ENCODE measurements around the gene SP3. TPM values are rescaled to one million over a fixed set of nuclear protein-coding genes. Genes with fewer than 3 reads are reported as not detected.

SP3 gene
- total RNA-seq, 2 experiments from 2014 or later = 115 to 150 TPM

GRCh38 chr2:173952267-173953046 lies 12.7 kb downstream of the SP3 start:
- H3K4me2 ChIP-seq (ENCODE audit: low read length) = peak overlapping the region; percentile 41
- H3K36me3 ChIP-seq (ENCODE audit: insufficient read depth, low read length) = peaks cover 100% of the 10 kb centered on the region
- TF ChIP-seq CTCF (conservative IDR thresholded peaks at IDR 0.05; ENCODE audit: low read length) (peak; percentile 67), EZH2phosphoT487 (IDR thresholded peaks at IDR 0.05; ENCODE audit: borderline replicate concordance, low read depth, low read length) (no peak)

GRCh38 chr2:173948842-173949241 lies 16.3 kb downstream of the SP3 start:
- intact Hi-C loops (cut with micrococcal nuclease; ENCODE audit: unreplicated experiment) = no loop called here
- Histone ChIP-seq H2AFZ (ENCODE audit: low read length) (no peak overlapping the region), H4K20me1 (ENCODE audit: insufficient read depth, low read length) (peaks cover 59% of the 10 kb centered on the region), H3K4me1 (ENCODE audit: insufficient read depth, low read length, poor library complexity, severe bottlenecking) (peaks cover 31% of the 10 kb centered on the region), H3K4me3 (ENCODE audit: low read depth, low read length, poor library complexity, severe bottlenecking) (no peak overlapping the region), H3K79me2 (ENCODE audit: insufficient read depth, low read depth, low read length) (peaks cover 100% of the 10 kb centered on the region), H3K36me3 (ENCODE audit: insufficient read depth, low read length) (peaks cover 94% of the 10 kb centered on the region), H3K9me3 (ENCODE audit: low read length) (peaks cover 24% of the 10 kb centered on the region; the same call in 1 of the 2 replicates), H3K27ac (ENCODE audit: low read depth, low read length, poor library complexity, severe bottlenecking) (no peak overlapping the region), H3K4me2 (ENCODE audit: low read length) (no peak overlapping the region), H3K9me2 (ENCODE audit: insufficient read depth, low read length) (no peaks in the 10 kb centered on the region)
- BruUV-seq (replicated peaks) = no TSS peak
- POLR2A ChIA-PET = interaction anchor here (0.6 to 1.8 kb wide), 2 partner anchors 10 to 591 kb away, joined by 3 to 7 read pairs; no protein-coding TSS in a partner anchor
- no peak for DNase-seq (ENCODE audit: low spot score)
- no peak for TF ChIP-seq EZH2phosphoT487 (IDR thresholded peaks at IDR 0.05; ENCODE audit: borderline replicate concordance, low read depth, low read length)
- TF ChIP-seq CTCF (conservative IDR thresholded peaks at IDR 0.05; ENCODE audit: low read length) = no peak
- CTCF ChIA-PET (ENCODE audit: unreplicated experiment) = no interaction called here

More at GRCh38 chr2:173952267-173953046, 12.7 kb downstream of the SP3 start:
- ChIA-PET POLR2A (interaction anchor here (0.5 to 1.1 kb wide), 3 partner anchors 8 to 663 kb away, joined by 3 to 7 read pairs (median 6); no protein-coding TSS in a partner anchor), CTCF (ENCODE audit: unreplicated experiment) (no interaction called here)
- Histone ChIP-seq H3K9me3 (ENCODE audit: low read length) (peaks cover 16% of the 10 kb centered on the region; the same call in 1 of the 2 replicates), H3K27ac (ENCODE audit: low read depth, low read length, poor library complexity, severe bottlenecking) (no peak overlapping the region), H3K4me1 (ENCODE audit: insufficient read depth, low read length, poor library complexity, severe bottlenecking) (peaks cover 39% of the 10 kb centered on the region), H4K20me1 (ENCODE audit: insufficient read depth, low read length) (peaks cover 66% of the 10 kb centered on the region), H3K79me2 (ENCODE audit: insufficient read depth, low read depth, low read length) (peaks cover 100% of the 10 kb centered on the region), H2AFZ (ENCODE audit: low read length) (no peak overlapping the region), H3K4me3 (ENCODE audit: low read depth, low read length, poor library complexity, severe bottlenecking) (no peak overlapping the region), H3K9me2 (ENCODE audit: insufficient read depth, low read length) (no peaks in the 10 kb centered on the region)
- no peak for DNase-seq (ENCODE audit: low spot score)
- no TSS peak for BruUV-seq (replicated peaks)
- intact Hi-C loops (cut with micrococcal nuclease; ENCODE audit: unreplicated experiment) = no loop called here

- no peak overlapping the region for H3K4me2 ChIP-seq (ENCODE audit: low read length)
- H3K27ac ChIP-seq (ENCODE audit: low read depth, low read length, poor library complexity, severe bottlenecking) = no peak overlapping the region
- no peaks in the 10 kb centered on the region for H3K9me2 ChIP-seq (ENCODE audit: insufficient read depth, low read length)
- H3K9me3 ChIP-seq (ENCODE audit: low read length) = peaks cover 24% of the 10 kb centered on the region; the same call in 1 of the 2 replicates
- BruUV-seq (replicated peaks) = no TSS peak
- H3K79me2 ChIP-seq (ENCODE audit: insufficient read depth, low read depth, low read length) = peaks cover 100% of the 10 kb centered on the region
- H4K20me1 ChIP-seq (ENCODE audit: insufficient read depth, low read length) = peaks cover 65% of the 10 kb centered on the region
- ChIA-PET CTCF (ENCODE audit: unreplicated experiment) (no interaction called here), POLR2A (interaction anchor here (0.6 to 1.8 kb wide), 4 partner anchors 10 to 64 kb away, joined by 3 to 7 read pairs (median 4); no protein-coding TSS in a partner anchor)
- no peak overlapping the region for H3K4me3 ChIP-seq (ENCODE audit: low read depth, low read length, poor library complexity, severe bottlenecking)
- TF ChIP-seq EZH2phosphoT487 (IDR thresholded peaks at IDR 0.05; ENCODE audit: borderline replicate concordance, low read depth, low read length) (no peak), CTCF (conservative IDR thresholded peaks at IDR 0.05; ENCODE audit: low read length) (no peak)
- DNase-seq (ENCODE audit: low spot score) = no peak
- intact Hi-C loops (cut with micrococcal nuclease; ENCODE audit: unreplicated experiment) = no loop called here
- no peak overlapping the region for H2AFZ ChIP-seq (ENCODE audit: low read length)
- peaks cover 38% of the 10 kb centered on the region for H3K4me1 ChIP-seq (ENCODE audit: insufficient read depth, low read length, poor library complexity, severe bottlenecking)
- peaks cover 94% of the 10 kb centered on the region for H3K36me3 ChIP-seq (ENCODE audit: insufficient read depth, low read length)
Observed at GRCh38 chr2:173948198-173948597, 17.0 kb downstream of the SP3 start.
